GM23338 (cell line): ENCODE measurements around the gene FAR1. TPM values are rescaled to one million over a fixed set of nuclear protein-coding genes. Genes with fewer than 3 reads are reported as not detected.

Experiments used
- ATAC-seq: fragments of 200-7000 bp; cut with Tn5 transposase; 3 replicates; pipeline ENCODE4 v1.9.1; 2020
- DNase-seq: peaks from one replicate; pipeline ENCODE4 v3.0.0-alpha.2; 2015; ENCODE audit warnings: low spot score
- H2AFZ ChIP-seq: fragments of 200-600 bp; sonication (generic); 2 replicates; pipeline ENCODE4 v1.8.0; 2016; ENCODE audit warnings: antibody characterized with exemption, mild to moderate bottlenecking, moderate library complexity
- H3F3A ChIP-seq: fragments of 200-600 bp; sonication (generic); replicated peaks from 2 replicates; pipeline ENCODE4 v1.8.0; 2017; ENCODE audit warnings: antibody characterized with exemption, mixed run types, low read depth
- H3K27ac ChIP-seq: fragments of 200-600 bp; sonication (generic); 2 replicates; pipeline ENCODE4 v1.6.1; 2016; ENCODE audit warnings: low read depth
- H3K27me3 ChIP-seq: fragments of 200-600 bp; sonication (generic); 2 replicates; pipeline ENCODE4 v1.8.0; 2016; ENCODE audit warnings: mild to moderate bottlenecking, mixed run types, moderate library complexity; ENCODE audit not compliant: insufficient read depth
- H3K36me3 ChIP-seq: fragments of 200-600 bp; sonication (generic); 2 replicates; pipeline ENCODE4 v1.8.0; 2016; ENCODE audit warnings: mild to moderate bottlenecking; ENCODE audit not compliant: insufficient read depth
- H3K4me1 ChIP-seq: fragments of 200-600 bp; sonication (generic); 2 replicates; pipeline ENCODE4 v1.8.0; 2016; ENCODE audit warnings: mild to moderate bottlenecking, moderate library complexity; ENCODE audit not compliant: insufficient read depth
- H3K4me2 ChIP-seq: fragments of 200-600 bp; sonication (generic); 2 replicates; pipeline ENCODE4 v1.7.1; 2017; ENCODE audit warnings: mixed run types
- H3K4me3 ChIP-seq: fragments of 200-600 bp; sonication (generic); 2 replicates; pipeline ENCODE4 v1.6.1; 2016; ENCODE audit warnings: mixed run types
- H3K79me2 ChIP-seq: fragments of 200-600 bp; sonication (generic); replicated peaks from 2 replicates; pipeline ENCODE4 v1.8.0; 2017; ENCODE audit warnings: mild to moderate bottlenecking; ENCODE audit not compliant: insufficient read depth
- H3K9me2 ChIP-seq: fragments of 200-600 bp; sonication (generic); 2 replicates; pipeline ENCODE4 v1.8.0; 2017; ENCODE audit not compliant: insufficient read depth
- H4K20me1 ChIP-seq: fragments of 200-600 bp; sonication (generic); replicated peaks from 2 replicates; pipeline ENCODE4 v1.8.0; 2017; ENCODE audit warnings: mild to moderate bottlenecking; ENCODE audit not compliant: insufficient read depth
- H3K27ac Mint-ChIP-seq: 2 replicates; pipeline ENCODE4 v1.8.0; 2020; ENCODE audit warnings: inconsistent platforms, mild to moderate bottlenecking, moderate library complexity, mixed read lengths
- H3K27me3 Mint-ChIP-seq: 3 replicates; pipeline ENCODE4 v1.8.0; 2022; ENCODE audit warnings: low read depth, mild to moderate bottlenecking, moderate library complexity, mixed read lengths, inconsistent platforms; ENCODE audit not compliant: insufficient read depth, poor library complexity
- H3K36me3 Mint-ChIP-seq: 3 replicates; pipeline ENCODE4 v1.8.0; 2021; ENCODE audit warnings: low read depth, mild to moderate bottlenecking, inconsistent platforms, moderate library complexity, mixed read lengths
- H3K4me1 Mint-ChIP-seq: 3 replicates; pipeline ENCODE4 v1.8.0; 2020; ENCODE audit warnings: mild to moderate bottlenecking, inconsistent platforms, mixed read lengths
- H3K4me3 Mint-ChIP-seq: 3 replicates; pipeline ENCODE4 v1.8.0; 2021; ENCODE audit warnings: moderate library complexity, mild to moderate bottlenecking, inconsistent platforms, mixed read lengths
- H3K9me3 Mint-ChIP-seq: 3 replicates; pipeline ENCODE4 v1.8.0; 2020; ENCODE audit warnings: moderate library complexity, mild to moderate bottlenecking, inconsistent platforms, mixed read lengths
- EZH2 ChIP-seq: fragments of 200-600 bp; sonication (generic); IDR thresholded peaks from one replicate; pipeline ENCODE4 v1.8.0; 2017; ENCODE audit warnings: antibody characterized with exemption, mild to moderate bottlenecking, low read depth; ENCODE audit not compliant: unreplicated experiment
- JUNB ChIP-seq: IDR thresholded peaks from one replicate; pipeline ENCODE4 v1.6.1; 2016; ENCODE audit warnings: antibody characterized with exemption; ENCODE audit not compliant: unreplicated experiment
- NANOG ChIP-seq: IDR thresholded peaks from 2 replicates; pipeline ENCODE4 v1.6.1; 2016; ENCODE audit warnings: antibody characterized with exemption, borderline replicate concordance
- POLR2AphosphoS5 ChIP-seq: IDR thresholded peaks from 2 replicates; pipeline ENCODE4 v1.6.1; 2016; ENCODE audit warnings: antibody characterized with exemption, low read depth
- STAT1 ChIP-seq: IDR thresholded peaks from one replicate; pipeline ENCODE4 v1.6.1; 2016; ENCODE audit warnings: antibody characterized with exemption; ENCODE audit not compliant: unreplicated experiment
- ZNF114 ChIP-seq: fragments of 250-450 bp; sonication (Bioruptor Pico); IDR thresholded peaks from 2 replicates; pipeline ENCODE4 v1.5.0; 2020; ENCODE audit warnings: mild to moderate bottlenecking, moderate library complexity
- ZNF331 ChIP-seq: fragments of 250-450 bp; sonication (Bioruptor Pico); IDR thresholded peaks from 2 replicates; pipeline ENCODE4 v1.5.0; 2020; ENCODE audit warnings: low read depth, mild to moderate bottlenecking, moderate library complexity
- ZNF462 ChIP-seq: fragments of 250-450 bp; sonication (Bioruptor Pico); IDR thresholded peaks from 2 replicates; pipeline ENCODE4 v1.5.0; 2020; ENCODE audit warnings: mild to moderate bottlenecking, moderate library complexity
- polyA plus RNA-seq: library from polyadenylated mRNA; unstranded; fragments of >200 nt; fragmentation: Nextera tagmentation; extraction: Ambion mirVana; gene quantifications from 2 replicates; pipeline ENCODE4 v1.2.1, GENCODE V29; 2016
- total RNA-seq: library from RNA; depleted of rRNA; stranded (reverse); fragments of >200 nt; shearing (Covaris generic); gene quantifications from 2 replicates; pipeline ENCODE4 v1.2.3, GENCODE V29; 2014

FAR1 gene
- total and polyA plus RNA-seq, 2 experiments from 2014 or later = 27.3 to 79.5 TPM

- TF ChIP-seq ZNF462 (CRISPR knock-in tag) = no peak
Measured at GRCh38 chr11:13687271-13687670, 18.8 kb downstream of the FAR1 start (continued).

- Histone ChIP-seq H3K27me3 (no peaks in the 10 kb centered on the region), H3K27ac (no peak overlapping the region), H3F3A (no peaks in the 10 kb centered on the region), H3K36me3 (peaks cover 5% of the 10 kb centered on the region; the same call in 1 of the 2 replicates), H4K20me1 (peaks cover 30% of the 10 kb centered on the region), H2AFZ (no peak overlapping the region), H3K4me3 (no peak overlapping the region), H3K4me1 (peaks cover 15% of the 10 kb centered on the region), H3K9me2 (no peaks in the 10 kb centered on the region), H3K79me2 (peaks cover 92% of the 10 kb centered on the region), H3K4me2 (no peak overlapping the region)
- Mint-ChIP-seq H3K27me3 (no peaks in the 10 kb centered on the region), H3K4me3 (no peak overlapping the region), H3K27ac (no peak overlapping the region), H3K36me3 (peaks cover 25% of the 10 kb centered on the region), H3K4me1 (peaks cover 11% of the 10 kb centered on the region), H3K9me3 (no peaks in the 10 kb centered on the region)
- ATAC-seq (no peak), DNase-seq (no peak)
- TF ChIP-seq NANOG (no peak), ZNF331 (CRISPR knock-in tag) (no peak), JUNB (no peak), ZNF462 (CRISPR knock-in tag) (no peak), POLR2AphosphoS5 (no peak), ZNF114 (CRISPR knock-in tag) (no peak), EZH2 (no peak), STAT1 (no peak)
Measured at GRCh38 chr11:13691286-13691899, 22.9 kb downstream of the FAR1 start.
